ENCODE measurements around the gene KLRD1.

KLRD1 gene, protein sequence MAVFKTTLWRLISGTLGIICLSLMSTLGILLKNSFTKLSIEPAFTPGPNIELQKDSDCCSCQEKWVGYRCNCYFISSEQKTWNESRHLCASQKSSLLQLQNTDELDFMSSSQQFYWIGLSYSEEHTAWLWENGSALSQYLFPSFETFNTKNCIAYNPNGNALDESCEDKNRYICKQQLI

DNA sequence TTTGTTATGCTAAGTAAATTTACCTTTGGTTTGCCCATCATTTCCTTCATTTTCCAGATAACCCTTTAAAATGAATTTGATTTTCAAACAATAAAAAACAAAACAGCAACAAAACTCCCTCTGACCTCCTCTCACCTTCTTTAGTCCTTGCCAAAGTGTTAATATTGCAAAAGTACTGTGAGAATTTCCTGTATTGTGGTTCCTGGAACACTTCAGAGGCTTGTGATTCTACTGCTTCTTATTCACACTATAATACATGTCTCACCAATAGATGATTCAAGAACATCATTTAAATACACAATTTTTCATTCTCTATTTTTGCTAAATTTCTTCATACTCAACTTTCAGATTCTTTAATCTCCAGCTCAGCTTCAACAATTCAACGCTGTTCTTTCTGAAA lies at the start of gene KLRD1:
Gene KLRD1 (plus strand): TSS at position 241 of the 400 bp plus-strand sequence. CDS start 208 bp downstream, outside the sequence.
- no peak for DNase-seq (ENCODE audit: low read depth)

DNA sequence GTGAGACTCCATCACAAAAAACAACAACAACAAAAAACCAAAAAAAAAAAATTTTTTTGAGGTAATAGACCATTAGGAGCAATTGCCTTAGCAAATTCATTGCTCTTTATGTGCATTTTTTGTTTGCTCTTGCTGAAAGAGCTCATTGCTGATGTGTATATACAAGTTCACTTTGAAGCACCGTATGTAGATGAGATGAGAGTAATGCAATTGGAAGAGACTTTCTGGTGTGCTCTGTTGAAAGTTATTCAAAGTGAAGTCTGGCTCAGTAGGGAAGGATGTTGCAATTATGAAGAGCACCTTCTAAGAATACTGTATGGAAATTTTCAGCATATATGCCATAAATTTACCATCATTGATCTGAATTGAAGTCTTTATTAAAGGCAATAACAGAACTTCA lies 46.7 kb upstream of the KLRD1 start:
- no peak for DNase-seq (ENCODE audit: low read depth)
- no peak overlapping the region for H3K4me3 ChIP-seq (ENCODE audit: control insufficient read depth, low read depth, low read length)
- TF ChIP-seq, protein P1, sequence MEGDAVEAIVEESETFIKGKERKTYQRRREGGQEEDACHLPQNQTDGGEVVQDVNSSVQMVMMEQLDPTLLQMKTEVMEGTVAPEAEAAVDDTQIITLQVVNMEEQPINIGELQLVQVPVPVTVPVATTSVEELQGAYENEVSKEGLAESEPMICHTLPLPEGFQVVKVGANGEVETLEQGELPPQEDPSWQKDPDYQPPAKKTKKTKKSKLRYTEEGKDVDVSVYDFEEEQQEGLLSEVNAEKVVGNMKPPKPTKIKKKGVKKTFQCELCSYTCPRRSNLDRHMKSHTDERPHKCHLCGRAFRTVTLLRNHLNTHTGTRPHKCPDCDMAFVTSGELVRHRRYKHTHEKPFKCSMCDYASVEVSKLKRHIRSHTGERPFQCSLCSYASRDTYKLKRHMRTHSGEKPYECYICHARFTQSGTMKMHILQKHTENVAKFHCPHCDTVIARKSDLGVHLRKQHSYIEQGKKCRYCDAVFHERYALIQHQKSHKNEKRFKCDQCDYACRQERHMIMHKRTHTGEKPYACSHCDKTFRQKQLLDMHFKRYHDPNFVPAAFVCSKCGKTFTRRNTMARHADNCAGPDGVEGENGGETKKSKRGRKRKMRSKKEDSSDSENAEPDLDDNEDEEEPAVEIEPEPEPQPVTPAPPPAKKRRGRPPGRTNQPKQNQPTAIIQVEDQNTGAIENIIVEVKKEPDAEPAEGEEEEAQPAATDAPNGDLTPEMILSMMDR (IDR thresholded peaks at IDR 0.05; ENCODE audit: control insufficient read depth, insufficient read depth, low read depth, low read length, missing control alignments) = no peak

More for the DNA sequence above, at the start of gene KLRD1:
- TF ChIP-seq, protein P1 (IDR thresholded peaks at IDR 0.05; ENCODE audit: control insufficient read depth, insufficient read depth, low read depth, low read length, missing control alignments) = no peak
- no peak within 1 kb of the TSS for H3K4me3 ChIP-seq (ENCODE audit: control insufficient read depth, low read depth, low read length)

DNA sequence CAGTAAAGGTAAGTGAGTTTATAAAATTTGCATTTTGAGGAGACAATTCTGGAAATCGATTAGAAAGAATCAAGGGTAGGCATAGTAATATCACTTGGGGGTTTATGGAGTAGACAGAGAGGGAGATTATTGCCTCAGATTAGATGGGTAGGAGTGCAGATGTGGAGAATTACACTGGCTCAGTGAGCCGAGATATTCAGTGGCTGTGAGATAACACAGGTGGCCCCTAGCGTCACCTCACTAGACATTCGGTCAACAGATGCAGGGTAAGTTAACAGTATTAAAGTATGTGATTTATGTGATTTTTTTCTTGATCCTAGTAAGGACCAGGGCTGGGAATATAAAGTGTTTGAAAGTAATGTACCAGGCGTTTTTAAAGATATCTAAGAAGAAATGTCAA lies 39.6 kb upstream of the KLRD1 start:
- DNase-seq (ENCODE audit: low read depth) = no peak
- no peak overlapping the region for H3K4me3 ChIP-seq (ENCODE audit: control insufficient read depth, low read depth, low read length)
- TF ChIP-seq, protein P1 (IDR thresholded peaks at IDR 0.05; ENCODE audit: control insufficient read depth, insufficient read depth, low read depth, low read length, missing control alignments) = no peak

DNA sequence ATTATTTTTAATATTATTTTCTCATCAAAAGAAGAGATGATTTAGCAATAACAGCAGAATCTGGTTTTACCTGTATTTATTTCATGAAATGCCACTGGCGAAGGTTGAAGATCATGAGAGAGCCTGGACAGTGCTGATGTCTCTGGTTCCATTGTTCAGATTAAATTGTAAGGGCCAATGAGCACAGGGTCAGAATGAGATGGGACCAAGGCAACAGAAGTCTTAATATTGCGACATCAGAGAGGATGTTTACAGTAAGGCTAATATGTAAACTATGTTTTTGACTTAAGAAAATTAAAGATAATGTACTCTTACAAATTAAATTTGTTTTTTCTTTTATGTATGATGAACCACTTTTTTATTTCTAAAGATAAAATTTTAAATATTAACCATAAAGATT lies 35.2 kb upstream of the KLRD1 start:
- no peak overlapping the region for H3K4me3 ChIP-seq (ENCODE audit: control insufficient read depth, low read depth, low read length)
- TF ChIP-seq, protein P1 (IDR thresholded peaks at IDR 0.05; ENCODE audit: control insufficient read depth, insufficient read depth, low read depth, low read length, missing control alignments) = no peak
- no peak for DNase-seq (ENCODE audit: low read depth)

DNA sequence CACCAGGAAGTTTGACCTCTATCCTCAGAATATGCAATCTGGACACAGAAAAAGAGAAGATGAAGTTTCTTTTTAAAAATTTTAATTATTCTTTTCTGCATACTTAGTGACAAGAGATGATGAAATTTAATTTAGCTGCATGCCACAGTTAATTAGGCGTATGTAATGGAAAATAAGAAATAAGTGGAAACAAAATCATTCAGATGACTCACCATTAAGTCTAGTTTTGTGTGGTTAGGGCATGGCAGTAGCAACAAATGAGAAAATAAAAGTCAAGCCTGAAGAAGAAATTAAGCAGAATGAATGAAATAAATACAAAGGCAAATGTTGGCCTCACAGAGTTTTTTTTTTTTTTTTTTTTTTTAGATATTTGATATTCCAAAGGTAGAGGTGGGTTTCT lies 30.9 kb upstream of the KLRD1 start:
- H3K4me3 ChIP-seq (ENCODE audit: control insufficient read depth, low read depth, low read length) = no peak overlapping the region
- DNase-seq (ENCODE audit: low read depth) = no peak
- TF ChIP-seq, protein P1 (IDR thresholded peaks at IDR 0.05; ENCODE audit: control insufficient read depth, insufficient read depth, low read depth, low read length, missing control alignments) = no peak

DNA sequence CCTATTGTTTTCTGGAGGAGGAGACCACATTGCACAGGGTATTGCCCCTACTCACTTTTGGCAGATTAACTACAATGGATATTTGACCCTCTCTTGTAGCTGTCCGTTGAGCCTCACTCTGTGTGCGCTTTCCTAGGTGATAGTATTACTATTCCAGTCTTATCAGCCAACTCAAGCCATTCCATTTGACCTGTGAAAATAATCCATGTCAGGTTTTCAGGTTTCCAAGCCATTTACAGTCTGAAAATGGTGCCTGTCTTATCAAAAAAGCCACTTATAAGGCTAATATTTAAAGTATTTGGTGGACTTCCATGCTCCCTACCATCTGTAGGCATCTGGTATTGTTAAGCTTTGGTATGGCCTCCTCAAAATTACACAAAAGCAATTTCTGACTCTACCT lies 29.6 kb upstream of the KLRD1 start:
- H3K4me3 ChIP-seq (ENCODE audit: control insufficient read depth, low read depth, low read length) = no peak overlapping the region
- TF ChIP-seq, protein P1 (IDR thresholded peaks at IDR 0.05; ENCODE audit: control insufficient read depth, insufficient read depth, low read depth, low read length, missing control alignments) = no peak
- no peak for DNase-seq (ENCODE audit: low read depth)

Data from AG09309 (cell line).